ENCODE results near the gene SLC25A17.

Gene SLC25A17

GRCh38 chr22:40799008-40799407, 20.1 kb downstream of the SLC25A17 start:
- H2AFZ ChIP-seq (ENCODE audit: low read depth, low read length, severe bottlenecking) = no peak overlapping the region
- no peak overlapping the region for H3K27ac ChIP-seq (ENCODE audit: low read depth, low read length)
- peaks cover 33% of the 10 kb centered on the region for H3K79me2 ChIP-seq (ENCODE audit: insufficient read depth, low read length)
- no peak overlapping the region for H3K9ac ChIP-seq (ENCODE audit: low read length)
- peaks cover 3% of the 10 kb centered on the region; the same call in 1 of the 2 replicates for H3K36me3 ChIP-seq (ENCODE audit: low read length)
- TF ChIP-seq EZH2phosphoT487 (conservative IDR thresholded peaks at IDR 0.05; ENCODE audit: low read length) (no peak), CTCF (IDR thresholded peaks at IDR 0.05; ENCODE audit: insufficient read depth, low read length, poor library complexity, severe bottlenecking) (no peak)
- no peaks in the 10 kb centered on the region for H3K9me2 ChIP-seq (replicated peaks; ENCODE audit: insufficient read depth, low read length)
- no peak overlapping the region for H3K4me2 ChIP-seq (ENCODE audit: low read depth, low read length, poor library complexity, severe bottlenecking)
- H3F3A ChIP-seq (ENCODE audit: insufficient read depth) = 0 out of 2 replicates have a peak, but pooled peaks cover 3% of the 10 kb centered on the region
- H3K9me3 ChIP-seq (ENCODE audit: insufficient read depth, low read length) = no peaks in the 10 kb centered on the region
- no peak overlapping the region for H3K4me3 ChIP-seq (ENCODE audit: insufficient read depth, low read length, poor library complexity, severe bottlenecking)
- no peaks in the 10 kb centered on the region for H3K27me3 ChIP-seq (ENCODE audit: low read length)
- H4K20me1 ChIP-seq (ENCODE audit: low read depth, low read length) = no peaks in the 10 kb centered on the region

- H3K4me2 ChIP-seq (ENCODE audit: low read depth, low read length, poor library complexity, severe bottlenecking) = no peak overlapping the region
- H3K9me2 ChIP-seq (replicated peaks; ENCODE audit: insufficient read depth, low read length) = no peaks in the 10 kb centered on the region
- H3K36me3 ChIP-seq (ENCODE audit: low read length) = peaks cover 15% of the 10 kb centered on the region; the same call in 1 of the 2 replicates
- H4K20me1 ChIP-seq (ENCODE audit: low read depth, low read length) = no peaks in the 10 kb centered on the region
- H2AFZ ChIP-seq (ENCODE audit: low read depth, low read length, severe bottlenecking) = no peak overlapping the region
- H3K4me3 ChIP-seq (ENCODE audit: insufficient read depth, low read length, poor library complexity, severe bottlenecking) = no peak overlapping the region
- no peak for TF ChIP-seq EZH2phosphoT487 (conservative IDR thresholded peaks at IDR 0.05; ENCODE audit: low read length)
- no peak for TF ChIP-seq CTCF (IDR thresholded peaks at IDR 0.05; ENCODE audit: insufficient read depth, low read length, poor library complexity, severe bottlenecking)
- no peak overlapping the region for H3K27ac ChIP-seq (ENCODE audit: low read depth, low read length)
- H3F3A ChIP-seq (ENCODE audit: insufficient read depth) = 0 out of 2 replicates have a peak, but pooled peaks cover 4% of the 10 kb centered on the region
- no peaks in the 10 kb centered on the region for H3K27me3 ChIP-seq (ENCODE audit: low read length)
- H3K9me3 ChIP-seq (ENCODE audit: insufficient read depth, low read length) = no peaks in the 10 kb centered on the region
- no peak overlapping the region for H3K9ac ChIP-seq (ENCODE audit: low read length)
- peaks cover 18% of the 10 kb centered on the region for H3K79me2 ChIP-seq (ENCODE audit: insufficient read depth, low read length)
Measured at GRCh38 chr22:40797427-40797826, 21.7 kb downstream of the SLC25A17 start.

GRCh38 chr22:40792451-40792850, 26.7 kb downstream of the SLC25A17 start:
- H3K36me3 ChIP-seq (ENCODE audit: low read length) = peaks cover 28% of the 10 kb centered on the region; the same call in 1 of the 2 replicates
- H3K79me2 ChIP-seq (ENCODE audit: insufficient read depth, low read length) = no peaks in the 10 kb centered on the region
- no peak for TF ChIP-seq CTCF (IDR thresholded peaks at IDR 0.05; ENCODE audit: insufficient read depth, low read length, poor library complexity, severe bottlenecking)
- no peak for TF ChIP-seq EZH2phosphoT487 (conservative IDR thresholded peaks at IDR 0.05; ENCODE audit: low read length)
- H3K9me3 ChIP-seq (ENCODE audit: insufficient read depth, low read length) = no peaks in the 10 kb centered on the region
- no peak overlapping the region for H3K9ac ChIP-seq (ENCODE audit: low read length)
- H3K4me3 ChIP-seq (ENCODE audit: insufficient read depth, low read length, poor library complexity, severe bottlenecking) = no peak overlapping the region
- 0 out of 2 replicates have a peak, but pooled peaks cover 4% of the 10 kb centered on the region for H3F3A ChIP-seq (ENCODE audit: insufficient read depth)
- no peaks in the 10 kb centered on the region for H3K27me3 ChIP-seq (ENCODE audit: low read length)
- no peaks in the 10 kb centered on the region for H3K9me2 ChIP-seq (replicated peaks; ENCODE audit: insufficient read depth, low read length)
- no peaks in the 10 kb centered on the region; the same call in 1 of the 2 replicates for H4K20me1 ChIP-seq (ENCODE audit: low read depth, low read length)
- H3K27ac ChIP-seq (ENCODE audit: low read depth, low read length) = no peak overlapping the region
- H2AFZ ChIP-seq (ENCODE audit: low read depth, low read length, severe bottlenecking) = no peak overlapping the region
- no peak overlapping the region for H3K4me2 ChIP-seq (ENCODE audit: low read depth, low read length, poor library complexity, severe bottlenecking)

Measured in SU-DHL-6 (cell line).